HepG2 (cell line): ENCODE results near the gene ZNF22. TPM values are rescaled to one million over a fixed set of nuclear protein-coding genes. Genes with fewer than 3 reads are reported as not detected.

ENCODE experiments used
- ADNP ChIP-seq: sonication (generic); formaldehyde crosslinking; IDR thresholded peaks from 2 replicates; pipeline ENCODE4 v1.4.0; 2020; ENCODE audit warnings: missing genetic modification reagents
- AHDC1 ChIP-seq: sonication (generic); formaldehyde crosslinking; IDR thresholded peaks from 2 replicates; pipeline ENCODE4 v1.5.1; 2020; ENCODE audit warnings: mild to moderate bottlenecking, missing genetic modification reagents, borderline replicate concordance
- BCL3 ChIP-seq: sonication (generic); formaldehyde crosslinking; IDR thresholded peaks from 2 replicates; pipeline ENCODE4 v1.5.1; 2020; ENCODE audit warnings: mild to moderate bottlenecking, missing genetic modification reagents, moderate library complexity
- CAMTA2 ChIP-seq: sonication (generic); formaldehyde crosslinking; IDR thresholded peaks from 2 replicates; pipeline ENCODE4 v1.4.0; 2020; ENCODE audit warnings: mild to moderate bottlenecking, missing genetic modification reagents, borderline replicate concordance
- CHD2 ChIP-seq: IDR thresholded peaks from 2 replicates; pipeline ENCODE4 v1.6.1; 2011; ENCODE audit warnings: low read depth, low read length, improper control_type of control experiment
- DDIT3 ChIP-seq: sonication (generic); formaldehyde crosslinking; IDR thresholded peaks from 2 replicates; pipeline ENCODE4 v1.4.0; 2020; ENCODE audit warnings: mild to moderate bottlenecking, missing genetic modification reagents
- GTF2F1 ChIP-seq: fragments of 150-350 bp; IDR thresholded peaks from 2 replicates; pipeline ENCODE4 v1.6.1; 2014; ENCODE audit warnings: low read length
- HOXA5 ChIP-seq: sonication (generic); formaldehyde crosslinking; IDR thresholded peaks from 2 replicates; pipeline ENCODE4 v1.4.0; 2020; ENCODE audit warnings: missing genetic modification reagents
- LRRFIP1 ChIP-seq: sonication (generic); formaldehyde crosslinking; conservative IDR thresholded peaks from 2 replicates; pipeline ENCODE4 v1.4.0; 2020; ENCODE audit warnings: missing genetic modification reagents
- NFIB ChIP-seq: sonication (generic); formaldehyde crosslinking; IDR thresholded peaks from 2 replicates; pipeline ENCODE4 v1.9.0; 2021; ENCODE audit warnings: missing genetic modification reagents, mild to moderate bottlenecking, borderline replicate concordance
- RNF2 ChIP-seq: fragments of 450-650 bp; conservative IDR thresholded peaks from 2 replicates; pipeline ENCODE4 v1.6.1; 2016; ENCODE audit warnings: low read depth
- SNAPC2 ChIP-seq: sonication (generic); formaldehyde crosslinking; IDR thresholded peaks from 2 replicates; pipeline ENCODE4 v1.8.1; 2022; ENCODE audit warnings: mild to moderate bottlenecking, missing genetic modification reagents
- SP1 ChIP-seq, 2 experiments: fragments of 450-650 bp in 1 of 2; sonication (generic) in 1 of 2; formaldehyde crosslinking in 1 of 2; IDR thresholded peaks; 2 replicates each; pipeline versions ENCODE4 v1.4.0 to v1.6.1; 2016 to 2020; ENCODE audit warnings: missing genetic modification reagents in 1 of 2
- ZNF18 ChIP-seq: sonication (generic); formaldehyde crosslinking; IDR thresholded peaks from 2 replicates; pipeline ENCODE4 v1.8.0; 2022; ENCODE audit warnings: mild to moderate bottlenecking, missing genetic modification reagents; ENCODE audit not compliant: insufficient replicate concordance
- ZNF335 ChIP-seq: sonication (generic); formaldehyde crosslinking; IDR thresholded peaks from 2 replicates; pipeline ENCODE4 v1.4.0; 2020; ENCODE audit warnings: missing genetic modification reagents
- ZNF564 ChIP-seq: sonication (generic); formaldehyde crosslinking; IDR thresholded peaks from 2 replicates; pipeline ENCODE4 v1.8.1; 2023; ENCODE audit warnings: mild to moderate bottlenecking, missing genetic modification reagents
- ZNF567 ChIP-seq: sonication (generic); formaldehyde crosslinking; IDR thresholded peaks from 2 replicates; pipeline ENCODE4 v1.8.1; 2023; ENCODE audit warnings: mild to moderate bottlenecking, missing genetic modification reagents, borderline replicate concordance
- ZNF746 ChIP-seq: sonication (generic); formaldehyde crosslinking; IDR thresholded peaks from 2 replicates; pipeline ENCODE4 v1.8.0; 2022; ENCODE audit warnings: mild to moderate bottlenecking, missing genetic modification reagents
- polyA plus RNA-seq, 8 experiments: library from polyadenylated mRNA; depleted of rRNA in 3 of 8; stranded (reverse) in 7 of 8; unstranded in 1 of 8; fragments of >200 nt; fragmentation: Illumina TruSeq in 4 of 8; extraction: Trizol in 4 of 8; gene quantifications; 2 replicates each; pipeline versions ENCODE4 v1.2.1 to v1.2.3, GENCODE V29; 2011 to 2016; ENCODE audit warnings: low read depth in 4 of 8, missing spikeins in 1 of 8, mixed read lengths in 1 of 8; ENCODE audit not compliant: insufficient read depth in 1 of 8
- total RNA-seq, 5 experiments: library from RNA; depleted of rRNA; stranded (reverse); fragments of >200 nt; fragmentation: Illumina TruSeq; extraction: Trizol; gene quantifications; 2 replicates each; pipeline ENCODE4 v1.2.3, GENCODE V29; 2016; ENCODE audit warnings: low read depth in 1 of 5

ZNF22 gene
- total and polyA plus RNA-seq, 2 of the 13 experiments (the other 11 are each of a cell fraction or from before 2014, with no cell fraction given) = 0.40 to 1.3 TPM

GRCh38 chr10:44959247-44960087 is 41.3 kb upstream of the ZNF22 start, which contains the start of gene RASSF4 (continued):
- no peak for TF ChIP-seq BCL3 (CRISPR knock-in tag)
- TF ChIP-seq GTF2F1 = no peak
- no peak for TF ChIP-seq ZNF746 (CRISPR knock-in tag)
- peak; percentile 70 for TF ChIP-seq ZNF18 (CRISPR knock-in tag)
- TF ChIP-seq ADNP (CRISPR knock-in tag) = no peak
- TF ChIP-seq ZNF335 (CRISPR knock-in tag) = peak; percentile 52
- no peak for TF ChIP-seq CHD2
- TF ChIP-seq SNAPC2 = no peak
- TF ChIP-seq LRRFIP1 (CRISPR knock-in tag) = no peak
- TF ChIP-seq ZNF567 (CRISPR knock-in tag) = no peak
- no peak for TF ChIP-seq CAMTA2 (CRISPR knock-in tag)
- no peak for TF ChIP-seq RNF2
- no peak for TF ChIP-seq NFIB (CRISPR knock-in tag)
- TF ChIP-seq ZNF564 (CRISPR knock-in tag) = peak; percentile 19
- 0 out of 2 replicates have a peak, but pooled peaks have one; percentile 47 for TF ChIP-seq HOXA5 (CRISPR knock-in tag)
- no peak for TF ChIP-seq SP1 (IDR thresholded peaks at IDR 0.05)
- peak; percentile 72 for TF ChIP-seq SP1 (CRISPR knock-in tag; IDR thresholded peaks at IDR 0.05)
- no peak for TF ChIP-seq DDIT3 (CRISPR knock-in tag)
- no peak for TF ChIP-seq AHDC1 (CRISPR knock-in tag)
